Naive thymus-derived CD8-positive, alpha-beta T cell (primary cell): ENCODE data around the gene SLC30A2. TPM values are rescaled to one million over a fixed set of nuclear protein-coding genes. Genes with fewer than 3 reads are reported as not detected.

ENCODE experiments used
- ATAC-seq, 2 donors: fragments of 150-1000 bp; cut with Tn5 transposase in 1 of 2; sonication (Bioruptor Pico), chemical (Tn5 transposase) in 1 of 2; 1 replicate in 1 of 2; 2 replicates in 1 of 2; pipeline ENCODE4 v1.10.0; 2021; ENCODE audit warnings: mild to moderate bottlenecking in 2 of 2, moderate library complexity in 2 of 2
- POLR2A ChIA-PET: fragments of 350-600 bp; sonication (Branson Sonifier 250); formaldehyde crosslinking; loops from one replicate; lab custom pipeline; 2021; ENCODE audit warnings: antibody characterized with exemption; lab: Charles Lee
- DNase-seq, 10 donors: peaks; one replicate each; pipeline versions ENCODE4 v3.0.0 to v3.0.0-alpha.2; 2020 to 2022
- H3K27ac Mint-ChIP-seq, 10 donors: one replicate each; pipeline ENCODE4 v1.8.0; 2020 to 2022; ENCODE audit warnings: mild to moderate bottlenecking in 10 of 10, mixed read lengths in 10 of 10, moderate library complexity in 4 of 10, inconsistent platforms in 1 of 10
- H3K27me3 Mint-ChIP-seq, 5 donors: one replicate each; pipeline ENCODE4 v1.8.0; 2021 to 2022; ENCODE audit warnings: mixed read lengths in 5 of 5
- H3K36me3 Mint-ChIP-seq, 3 donors: one replicate each; pipeline ENCODE4 v1.8.0; 2020 to 2022; ENCODE audit warnings: mixed read lengths in 3 of 3, mild to moderate bottlenecking in 2 of 3, inconsistent platforms in 1 of 3
- H3K4me1 Mint-ChIP-seq, 4 donors: one replicate each; pipeline ENCODE4 v1.8.0; 2021 to 2022; ENCODE audit warnings: mixed read lengths in 4 of 4
- H3K4me3 Mint-ChIP-seq, 10 donors: one replicate each; pipeline ENCODE4 v1.8.0; 2020 to 2022; ENCODE audit warnings: mild to moderate bottlenecking in 10 of 10, mixed read lengths in 10 of 10, moderate library complexity in 6 of 10, inconsistent platforms in 1 of 10
- H3K9me3 Mint-ChIP-seq, 9 donors: one replicate each; pipeline ENCODE4 v1.8.0; 2020 to 2022; ENCODE audit warnings: mixed read lengths in 9 of 9, mild to moderate bottlenecking in 3 of 9, inconsistent platforms in 1 of 9, moderate library complexity in 1 of 9
- polyA plus RNA-seq, 3 donors: library from polyadenylated mRNA; unstranded; fragments of 300-500 nt; fragmentation: Illumina TruSeq; gene quantifications; one replicate each; pipeline ENCODE4 v1.2.3, GENCODE V29; 2021
- total RNA-seq, 8 experiments: library from RNA in 2 of 8; stranded (reverse) in 2 of 8; gene quantifications; one replicate each; pipeline ENCODE4 v1.2.3 and lab custom pipeline; 2021 to 2026

Gene SLC30A2
- total and polyA plus RNA-seq, 5 experiments from 2014 or later = 0.16 TPM; not detected in 4

DNA sequence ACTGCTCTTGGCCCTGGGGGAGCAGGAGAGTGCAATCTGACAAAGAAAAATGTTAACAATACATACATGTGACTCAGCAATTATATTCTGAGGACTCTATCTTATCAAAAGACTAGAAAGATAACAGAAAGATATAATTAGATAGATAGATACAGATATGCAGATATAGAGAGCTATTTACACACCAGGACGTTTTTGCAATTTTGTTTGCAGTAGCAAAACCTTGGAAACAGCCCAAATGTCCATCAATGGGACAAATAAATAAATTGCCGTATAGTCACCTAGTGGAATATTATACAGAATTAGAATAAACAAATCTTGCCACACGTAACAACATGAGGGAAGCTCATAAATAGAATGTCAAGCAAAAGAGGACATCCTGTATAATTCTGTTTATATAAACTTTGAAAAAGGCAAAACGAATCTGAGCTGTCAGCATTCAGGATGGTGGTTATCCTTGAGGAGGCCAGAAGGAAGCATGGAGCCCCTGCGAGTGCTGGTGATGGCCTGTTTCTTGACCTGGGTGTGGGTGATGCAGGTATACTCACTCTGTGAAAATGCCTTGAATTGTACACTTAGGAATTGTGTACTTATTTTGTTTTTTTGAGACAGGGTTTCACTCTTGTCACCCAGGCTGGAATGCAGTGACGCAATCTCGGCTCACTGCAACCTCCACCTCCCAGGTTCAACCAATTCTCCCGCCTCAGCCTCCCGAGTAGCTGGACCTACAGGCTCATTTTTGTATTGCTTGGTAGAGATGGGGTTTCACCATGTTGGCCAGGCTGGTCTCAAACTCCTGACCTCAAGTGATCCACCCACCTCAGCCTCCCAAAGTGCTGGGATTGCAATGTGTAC, 34.3 kb upstream of the SLC30A2 start:
- Mint-ChIP-seq H3K27ac (no peak overlapping the region), H3K4me1 (no peaks in the 10 kb centered on the region), H3K27me3 (peaks cover 14 to 23% (median 18%) of the 10 kb centered on the region in 5 donors), H3K4me3 (no peak overlapping the region), H3K36me3 (no peaks in the 10 kb centered on the region), H3K9me3 (peaks cover 0 to 1% (median 0%) of the 10 kb centered on the region in 9 donors)
- no peak for DNase-seq
- POLR2A ChIA-PET = no interaction called here
- no peak for ATAC-seq

DNA sequence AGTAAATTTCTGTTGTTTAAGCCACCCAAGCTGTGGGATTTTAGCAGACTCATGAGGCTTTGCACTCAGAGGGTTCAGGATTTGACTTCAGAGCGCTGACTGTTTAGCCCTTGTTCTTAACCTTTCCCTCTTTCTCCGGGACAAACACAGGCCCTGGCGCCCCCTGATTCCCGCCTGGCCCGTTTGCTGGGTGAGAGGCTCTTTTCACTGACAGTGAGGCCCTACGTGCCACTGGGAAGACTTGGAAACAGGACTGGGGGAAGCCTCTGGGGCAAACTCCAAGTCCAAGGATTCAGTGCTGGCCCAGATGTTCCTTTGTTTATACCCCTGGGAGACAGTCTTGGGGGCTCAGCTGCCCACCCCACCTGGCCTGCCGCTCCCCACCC, 33.3 kb upstream of the SLC30A2 start:
- no peak for DNase-seq
- peaks cover 0 to 1% (median 0%) of the 10 kb centered on the region in 9 donors for H3K9me3 Mint-ChIP-seq
- no peak overlapping the region for H3K4me3 Mint-ChIP-seq
- no peak for ATAC-seq
- POLR2A ChIA-PET = no interaction called here
- no peaks in the 10 kb centered on the region for H3K36me3 Mint-ChIP-seq
- no peaks in the 10 kb centered on the region for H3K4me1 Mint-ChIP-seq
- peaks cover 11 to 14% (median 13%) of the 10 kb centered on the region in 5 donors for H3K27me3 Mint-ChIP-seq
- no peak overlapping the region for H3K27ac Mint-ChIP-seq

DNA sequence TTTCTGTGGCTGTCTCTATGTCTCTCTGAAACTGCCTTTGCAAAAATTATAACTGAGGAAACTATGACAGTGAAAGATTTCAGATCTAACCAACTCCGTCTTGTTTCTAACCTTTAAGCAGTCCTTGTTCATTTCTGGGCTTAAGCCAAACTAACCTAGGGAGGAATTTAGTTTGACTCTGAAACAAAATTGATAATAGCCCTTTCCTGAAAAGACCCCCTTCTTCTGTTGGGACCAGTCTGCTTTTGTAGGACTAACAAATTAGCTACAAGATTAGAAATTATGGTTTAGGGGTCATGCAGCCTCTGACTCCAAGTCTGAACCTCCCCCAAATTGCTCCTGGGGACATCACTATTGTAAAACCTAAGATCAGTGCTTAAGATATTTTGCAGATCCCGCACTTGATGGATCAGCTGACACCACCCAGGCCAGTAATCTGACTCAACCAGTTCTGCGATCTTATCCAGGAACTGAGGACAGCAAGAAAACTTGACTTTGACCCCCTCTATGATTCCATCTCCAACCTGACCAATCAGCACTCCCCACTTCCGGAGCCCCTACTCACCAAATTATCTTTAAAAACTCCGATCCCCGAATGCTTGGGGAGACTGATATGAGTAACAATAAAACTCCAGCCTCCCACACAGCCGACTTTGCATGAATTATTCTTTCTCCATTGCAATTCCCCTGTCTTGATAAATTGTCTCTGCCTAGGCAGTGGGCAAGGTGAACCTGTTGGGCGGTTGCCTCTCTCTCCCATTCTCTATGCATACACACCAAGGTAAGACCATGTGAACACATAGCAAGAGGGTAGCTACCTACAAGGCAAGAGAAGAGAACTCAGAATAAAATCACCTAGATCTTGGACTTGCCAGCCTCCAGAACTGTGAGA, 32.6 kb upstream of the SLC30A2 start:
- H3K4me1 Mint-ChIP-seq = no peaks in the 10 kb centered on the region
- peaks cover 9 to 14% (median 12%) of the 10 kb centered on the region in 5 donors for H3K27me3 Mint-ChIP-seq
- no peak overlapping the region for H3K4me3 Mint-ChIP-seq
- POLR2A ChIA-PET = interaction anchor here (0.6 kb wide), 1 partner anchor 46 kb away, joined by 3 read pairs; no protein-coding TSS in a partner anchor
- peaks cover 0 to 1% (median 0%) of the 10 kb centered on the region in 9 donors for H3K9me3 Mint-ChIP-seq
- no peaks in the 10 kb centered on the region for H3K36me3 Mint-ChIP-seq
- no peak for DNase-seq
- H3K27ac Mint-ChIP-seq = no peak overlapping the region
- ATAC-seq = no peak

DNA sequence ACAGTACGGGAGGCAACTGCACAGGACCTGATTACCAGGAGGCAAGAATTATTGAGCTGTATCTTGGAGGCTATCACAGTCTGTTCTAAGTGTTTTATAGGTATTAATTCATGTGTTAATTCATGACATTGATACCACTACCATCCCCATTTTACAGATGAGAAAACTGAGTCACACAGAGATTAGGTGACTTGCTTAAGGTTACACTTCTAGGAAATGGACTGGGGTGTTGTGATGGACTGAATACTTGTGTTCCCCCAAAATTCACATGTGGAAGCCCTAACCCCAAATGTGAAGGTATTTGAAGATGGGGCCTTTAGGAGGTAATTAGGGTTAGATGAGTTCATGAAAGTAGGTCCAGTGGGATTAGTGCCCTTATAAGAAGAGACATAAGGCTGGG, 31.6 kb upstream of the SLC30A2 start:
- POLR2A ChIA-PET = interaction anchor here (0.7 kb wide), 2 partner anchors 9 to 1310 kb away, joined by 3 read pairs; no protein-coding TSS in a partner anchor
- H3K36me3 Mint-ChIP-seq = no peaks in the 10 kb centered on the region
- H3K4me1 Mint-ChIP-seq = no peaks in the 10 kb centered on the region
- H3K4me3 Mint-ChIP-seq = no peak overlapping the region
- DNase-seq (no peak), ATAC-seq (no peak)
- peaks cover 12 to 24% (median 12%) of the 10 kb centered on the region in 5 donors for H3K27me3 Mint-ChIP-seq
- no peak overlapping the region for H3K27ac Mint-ChIP-seq
- H3K9me3 Mint-ChIP-seq = peaks cover 0 to 1% (median 0%) of the 10 kb centered on the region in 9 donors

DNA sequence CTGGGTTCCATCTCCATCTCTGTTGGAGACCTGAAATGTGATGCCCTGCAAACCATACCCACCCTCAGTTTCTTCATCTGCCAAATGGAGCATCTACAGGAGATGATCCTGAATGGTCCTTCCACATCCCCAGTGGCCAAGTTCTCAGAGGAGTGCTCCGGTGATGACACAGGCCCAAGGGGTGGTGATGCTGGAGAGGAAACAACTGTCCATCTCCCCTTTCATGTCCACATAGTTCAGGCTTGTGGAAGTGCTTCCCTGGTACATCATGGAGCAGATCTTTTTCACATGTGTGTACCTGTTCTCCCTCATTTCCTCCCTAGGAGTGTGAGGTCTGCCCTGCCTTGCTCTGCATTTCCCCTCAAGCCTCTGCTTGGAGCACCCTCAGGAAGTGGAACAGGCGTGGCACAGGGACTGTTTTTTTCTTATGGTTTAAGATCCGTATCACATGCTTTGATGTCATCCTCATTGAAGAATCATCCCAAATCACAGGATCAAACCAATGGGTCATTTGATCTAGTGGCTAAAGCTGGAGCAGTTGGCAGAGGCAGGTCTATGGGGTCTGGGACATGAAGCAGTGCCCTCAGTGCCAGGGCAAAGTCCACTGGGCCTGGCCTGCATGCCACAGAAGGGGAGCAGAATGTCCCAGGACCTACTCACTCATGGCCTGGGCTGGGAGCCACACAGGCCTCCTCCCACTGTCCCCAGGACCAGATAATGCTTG, 29.7 kb upstream of the SLC30A2 start:
- H3K27ac Mint-ChIP-seq = no peak overlapping the region
- H3K36me3 Mint-ChIP-seq = no peaks in the 10 kb centered on the region
- peaks cover 16 to 34% (median 18%) of the 10 kb centered on the region in 5 donors for H3K27me3 Mint-ChIP-seq
- ATAC-seq (no peak), DNase-seq (no peak)
- no peak overlapping the region for H3K4me3 Mint-ChIP-seq
- H3K4me1 Mint-ChIP-seq = no peaks in the 10 kb centered on the region
- POLR2A ChIA-PET = no interaction called here
- H3K9me3 Mint-ChIP-seq = peaks cover 0 to 1% (median 0%) of the 10 kb centered on the region in 9 donors

DNA sequence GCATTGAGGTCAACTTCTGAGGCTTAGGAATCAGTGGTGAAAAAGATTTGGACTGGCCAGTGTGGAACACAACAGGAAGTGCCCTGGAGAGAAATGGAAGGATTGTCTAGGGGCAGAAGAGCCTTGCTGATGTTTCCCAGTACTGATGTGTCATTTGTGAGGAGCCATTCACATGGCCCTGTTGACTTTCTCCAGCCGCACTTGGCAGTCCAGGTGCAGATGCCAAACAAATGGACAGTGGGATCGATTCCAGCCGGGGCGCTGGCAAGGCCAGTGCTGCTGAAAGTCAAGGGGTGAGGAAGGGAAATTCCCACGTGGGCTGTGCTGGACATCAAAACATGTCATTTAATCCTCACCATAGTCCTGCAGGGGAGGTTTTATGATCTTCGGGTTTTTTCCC, 26.4 kb upstream of the SLC30A2 start:
- Mint-ChIP-seq H3K36me3 (no peaks in the 10 kb centered on the region), H3K27me3 (peaks cover 17 to 46% (median 19%) of the 10 kb centered on the region in 5 donors), H3K27ac (peak overlapping the region in 1 of 10 donors; percentile 19), H3K4me3 (no peak overlapping the region), H3K4me1 (peaks cover 0 to 2% (median 0%) of the 10 kb centered on the region in 4 donors), H3K9me3 (peaks cover 0 to 1% (median 0%) of the 10 kb centered on the region in 9 donors)
- DNase-seq = no peak
- POLR2A ChIA-PET = no interaction called here
- ATAC-seq = no peak

DNA sequence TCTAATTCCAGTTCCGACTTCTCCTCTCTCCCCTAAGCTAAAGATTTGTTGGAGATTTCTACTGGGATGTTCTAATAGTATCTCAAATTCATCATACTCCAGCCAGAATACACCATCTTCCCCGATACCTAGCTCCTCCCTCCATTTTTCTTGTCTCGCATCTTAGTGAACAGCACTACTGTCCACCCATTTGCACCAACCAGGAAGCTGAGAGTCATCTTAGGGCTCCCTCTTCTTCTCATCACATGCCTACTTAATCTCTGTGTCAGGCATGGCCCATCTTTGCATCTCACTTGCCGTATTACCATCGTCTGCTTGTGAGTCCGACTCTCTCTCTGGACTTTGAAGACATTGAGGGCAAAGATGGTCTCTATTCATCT, 25.0 kb upstream of the SLC30A2 start:
- Mint-ChIP-seq H3K27ac (no peak overlapping the region), H3K27me3 (peaks cover 14 to 38% (median 15%) of the 10 kb centered on the region in 5 donors), H3K36me3 (no peaks in the 10 kb centered on the region), H3K4me1 (peaks cover 0 to 2% (median 0%) of the 10 kb centered on the region in 4 donors), H3K4me3 (no peak overlapping the region), H3K9me3 (no peaks in the 10 kb centered on the region)
- POLR2A ChIA-PET = no interaction called here
- ATAC-seq = no peak
- DNase-seq = no peak

DNA sequence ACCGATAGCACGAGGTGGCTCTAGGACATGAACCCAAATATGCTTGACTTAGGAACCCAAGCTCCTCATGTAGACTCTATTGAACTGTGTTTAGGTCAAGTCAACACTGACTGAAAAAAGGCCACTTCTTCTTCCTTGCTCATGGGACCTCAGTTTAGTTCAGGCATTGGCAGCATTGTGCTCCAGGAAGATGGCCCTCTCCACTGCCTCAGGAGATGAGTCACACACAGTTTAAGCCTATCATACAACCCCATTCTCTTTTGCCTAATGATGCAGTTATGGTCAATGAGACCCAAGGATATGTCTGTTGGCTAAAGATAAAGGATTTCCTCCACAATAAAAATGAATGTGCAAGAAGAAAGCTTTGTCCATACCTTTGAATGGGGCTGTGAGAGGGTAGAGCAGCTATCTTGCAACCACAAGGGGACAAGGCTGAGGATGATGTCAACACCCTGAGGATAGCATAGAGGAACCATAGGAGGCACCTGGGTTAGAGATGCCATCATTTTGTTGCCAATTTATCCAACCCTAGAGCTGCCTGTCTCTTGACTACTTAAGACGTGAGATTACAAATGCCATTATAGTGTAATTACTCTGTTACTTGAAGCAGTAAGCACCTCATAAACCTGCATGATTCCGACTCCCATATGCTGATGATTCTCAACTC, 24.5 kb upstream of the SLC30A2 start:
- POLR2A ChIA-PET = no interaction called here
- Mint-ChIP-seq H3K9me3 (no peaks in the 10 kb centered on the region), H3K27me3 (peaks cover 9 to 38% (median 15%) of the 10 kb centered on the region in 5 donors), H3K4me1 (peaks cover 0 to 2% (median 0%) of the 10 kb centered on the region in 4 donors), H3K27ac (no peak overlapping the region), H3K36me3 (no peaks in the 10 kb centered on the region), H3K4me3 (no peak overlapping the region)
- DNase-seq = no peak
- no peak for ATAC-seq

DNA sequence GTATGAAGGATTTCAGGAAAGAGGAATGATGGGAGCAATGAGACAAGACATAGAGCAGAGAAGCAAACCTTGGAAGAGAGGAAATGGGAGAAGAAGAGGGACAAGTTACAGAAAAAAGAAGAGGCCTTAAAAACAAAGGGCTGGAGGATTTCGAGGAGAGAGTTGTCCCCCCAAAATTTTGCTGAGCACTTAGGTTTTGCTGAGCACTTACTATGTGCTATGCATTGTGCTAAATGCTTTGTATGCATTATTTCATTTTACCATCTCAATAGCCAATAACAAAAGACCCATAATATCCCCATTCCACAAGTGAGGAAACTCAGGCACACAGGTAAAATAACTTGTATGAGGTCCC, 24.0 kb upstream of the SLC30A2 start:
- H3K27me3 Mint-ChIP-seq = peaks cover 8 to 38% (median 15%) of the 10 kb centered on the region in 5 donors
- DNase-seq = no peak

DNA sequence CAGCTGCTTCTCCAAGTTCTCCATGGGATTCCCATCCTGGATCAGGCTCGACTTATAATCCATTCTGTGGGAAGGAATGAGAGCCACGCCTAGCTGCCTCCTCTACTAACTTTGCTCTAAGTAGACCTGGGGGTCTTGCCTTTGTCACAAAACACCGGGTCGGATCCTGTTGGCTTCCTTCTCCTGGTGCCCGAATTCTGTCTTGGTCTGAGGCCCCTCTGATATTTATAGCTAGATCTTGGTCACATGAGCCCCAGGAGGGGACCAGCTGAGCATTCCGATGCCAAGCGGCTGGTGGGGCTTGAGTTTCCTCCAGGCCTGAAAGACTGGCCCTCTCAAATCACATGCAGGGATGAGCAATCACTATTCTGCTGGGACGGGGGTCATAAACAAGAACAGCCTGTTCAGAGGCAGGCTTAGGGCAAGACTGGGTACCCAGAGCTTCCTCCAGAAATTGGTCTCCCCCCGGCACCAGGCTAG, 21.6 kb upstream of the SLC30A2 start, which contains the start of gene TRIM63:
TSS of gene TRIM63 (minus strand) at position 199 of the 480 bp plus-strand sequence. CDS start at position 63, 136 bp downstream.
- Mint-ChIP-seq H3K27ac (peak within 1 kb of the TSS in 2 of 10 donors; percentile 17 to 63), H3K36me3 (no peaks in the 10 kb centered on the region), H3K4me3 (peak within 1 kb of the TSS in 1 of 10 donors; percentile 14), H3K27me3 (peaks cover 8 to 21% (median 9%) of the 10 kb centered on the region in 5 donors), H3K4me1 (peaks cover 0 to 2% (median 0%) of the 10 kb centered on the region in 4 donors), H3K9me3 (no peaks in the 10 kb centered on the region)
- POLR2A ChIA-PET = no interaction called here
- DNase-seq (no peak), ATAC-seq (no peak)

More for the DNA sequence above, 24.0 kb upstream of the SLC30A2 start:
- POLR2A ChIA-PET = no interaction called here
- peaks cover 0 to 2% (median 0%) of the 10 kb centered on the region in 4 donors for H3K4me1 Mint-ChIP-seq
- H3K4me3 Mint-ChIP-seq = no peak overlapping the region
- no peaks in the 10 kb centered on the region for H3K9me3 Mint-ChIP-seq
- ATAC-seq = no peak
- no peaks in the 10 kb centered on the region for H3K36me3 Mint-ChIP-seq
- no peak overlapping the region for H3K27ac Mint-ChIP-seq

DNA sequence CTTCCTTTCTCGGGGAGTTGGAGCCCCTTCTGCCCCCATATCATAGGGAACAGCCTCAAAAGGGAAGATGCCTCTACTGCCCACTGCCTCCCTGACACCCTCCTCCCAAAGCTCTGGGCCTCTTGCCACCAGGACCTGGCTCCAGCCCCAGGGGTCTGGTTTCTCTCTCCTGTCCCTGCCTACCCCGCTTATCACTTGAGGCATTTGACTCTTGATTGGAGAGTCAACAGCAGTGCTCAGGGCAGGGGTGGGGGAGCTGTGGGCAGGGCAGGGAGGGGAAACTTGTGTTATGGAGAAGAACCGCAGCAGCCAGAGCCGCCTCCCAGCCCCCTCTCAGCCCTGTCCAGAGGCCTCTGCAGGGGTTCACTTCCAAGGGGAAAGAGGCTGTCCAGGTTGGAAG, 20.9 kb upstream of the SLC30A2 start:
- Mint-ChIP-seq H3K27ac (no peak overlapping the region), H3K4me3 (peak overlapping the region in 1 of 10 donors; percentile 14), H3K36me3 (no peaks in the 10 kb centered on the region), H3K27me3 (peaks cover 4 to 15% (median 5%) of the 10 kb centered on the region in 5 donors), H3K4me1 (peaks cover 0 to 2% (median 0%) of the 10 kb centered on the region in 4 donors), H3K9me3 (no peaks in the 10 kb centered on the region)
- POLR2A ChIA-PET = interaction anchor here (0.6 kb wide), 1 partner anchor 639 kb away, joined by 3 read pairs; no protein-coding TSS in a partner anchor
- no peak for DNase-seq
- no peak for ATAC-seq
